Effector memory CD4-positive, alpha-beta T cell (primary cell): ENCODE measurements around the gene PPP1R15A.

ENCODE experiments used
- DNase-seq, 3 donors: peaks; one replicate each; pipeline ENCODE4 v3.0.0-alpha.2; 2020
- H3K27ac ChIP-seq: 2 replicates; pipeline ENCODE4 v1.7.0; 2013; ENCODE audit warnings: mild to moderate bottlenecking, low read length, moderate library complexity; ENCODE audit not compliant: insufficient read depth, poor library complexity, severe bottlenecking
- H3K27me3 ChIP-seq: replicated peaks from 2 replicates; pipeline ENCODE4 v1.7.0; 2013; ENCODE audit warnings: mild to moderate bottlenecking, low read length; ENCODE audit not compliant: insufficient read depth, control insufficient read depth, poor library complexity, severe bottlenecking
- H3K36me3 ChIP-seq: 2 replicates; pipeline ENCODE4 v1.7.0; 2013; ENCODE audit warnings: mild to moderate bottlenecking, low read length, moderate library complexity; ENCODE audit not compliant: control insufficient read depth, insufficient read depth
- H3K4me1 ChIP-seq: 2 replicates; pipeline ENCODE4 v1.7.0; 2013; ENCODE audit warnings: low read length, mild to moderate bottlenecking; ENCODE audit not compliant: control insufficient read depth, insufficient read depth, poor library complexity, severe bottlenecking
- H3K4me3 ChIP-seq: 2 replicates; pipeline ENCODE4 v1.7.0; 2013; ENCODE audit warnings: low read length, low read depth, mild to moderate bottlenecking; ENCODE audit not compliant: insufficient read depth, poor library complexity, severe bottlenecking
- H3K9me3 ChIP-seq: 2 replicates; pipeline ENCODE4 v1.7.0; 2013; ENCODE audit warnings: mild to moderate bottlenecking, low read length, moderate library complexity; ENCODE audit not compliant: control insufficient read depth

Gene PPP1R15A

DNA sequence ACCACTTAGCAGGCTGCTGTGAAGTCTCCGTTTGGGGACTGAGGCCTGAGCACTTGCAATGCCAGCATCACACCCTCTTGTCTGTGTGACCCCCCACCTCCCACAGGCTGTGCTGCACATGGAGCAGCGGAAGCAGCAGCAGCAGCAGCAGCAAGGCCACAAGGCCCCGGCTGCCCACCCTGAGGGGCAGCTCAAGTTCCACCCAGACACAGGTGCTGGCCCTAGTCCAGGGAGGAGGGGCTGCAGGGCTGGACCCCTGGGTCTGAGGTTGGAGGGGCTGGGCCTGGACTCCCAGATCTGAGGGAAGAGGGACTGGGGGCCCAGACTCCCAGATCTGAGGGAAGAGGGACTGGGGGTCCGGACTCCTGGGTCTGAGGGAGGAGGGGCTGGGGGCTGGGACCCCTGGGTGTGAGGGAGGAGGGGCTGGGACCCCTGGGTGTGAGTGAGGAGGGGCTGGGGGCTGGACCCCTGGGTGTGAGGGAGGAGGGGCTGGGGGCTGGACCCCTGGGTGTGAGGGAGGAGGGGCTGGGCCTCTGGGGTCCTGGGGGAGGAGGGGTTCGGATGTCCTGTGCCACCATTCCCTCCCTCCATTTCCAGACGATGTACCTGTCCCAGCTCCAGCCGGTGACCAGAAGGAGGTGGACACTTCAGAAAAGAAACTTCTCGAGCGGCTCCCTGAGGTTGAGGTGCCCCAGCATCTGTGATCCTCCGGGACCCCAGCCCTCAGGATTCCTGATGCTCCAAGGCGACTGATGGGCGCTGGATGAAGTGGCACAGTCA lies 49.7 kb downstream of the PPP1R15A start:
- no peaks in the 10 kb centered on the region for H3K9me3 ChIP-seq
- no peaks in the 10 kb centered on the region for H3K27me3 ChIP-seq
- DNase-seq = no peak
- no peak overlapping the region for H3K27ac ChIP-seq
- H3K4me1 ChIP-seq = no peaks in the 10 kb centered on the region
- H3K36me3 ChIP-seq = peaks cover 30% of the 10 kb centered on the region
- no peak overlapping the region for H3K4me3 ChIP-seq

DNA sequence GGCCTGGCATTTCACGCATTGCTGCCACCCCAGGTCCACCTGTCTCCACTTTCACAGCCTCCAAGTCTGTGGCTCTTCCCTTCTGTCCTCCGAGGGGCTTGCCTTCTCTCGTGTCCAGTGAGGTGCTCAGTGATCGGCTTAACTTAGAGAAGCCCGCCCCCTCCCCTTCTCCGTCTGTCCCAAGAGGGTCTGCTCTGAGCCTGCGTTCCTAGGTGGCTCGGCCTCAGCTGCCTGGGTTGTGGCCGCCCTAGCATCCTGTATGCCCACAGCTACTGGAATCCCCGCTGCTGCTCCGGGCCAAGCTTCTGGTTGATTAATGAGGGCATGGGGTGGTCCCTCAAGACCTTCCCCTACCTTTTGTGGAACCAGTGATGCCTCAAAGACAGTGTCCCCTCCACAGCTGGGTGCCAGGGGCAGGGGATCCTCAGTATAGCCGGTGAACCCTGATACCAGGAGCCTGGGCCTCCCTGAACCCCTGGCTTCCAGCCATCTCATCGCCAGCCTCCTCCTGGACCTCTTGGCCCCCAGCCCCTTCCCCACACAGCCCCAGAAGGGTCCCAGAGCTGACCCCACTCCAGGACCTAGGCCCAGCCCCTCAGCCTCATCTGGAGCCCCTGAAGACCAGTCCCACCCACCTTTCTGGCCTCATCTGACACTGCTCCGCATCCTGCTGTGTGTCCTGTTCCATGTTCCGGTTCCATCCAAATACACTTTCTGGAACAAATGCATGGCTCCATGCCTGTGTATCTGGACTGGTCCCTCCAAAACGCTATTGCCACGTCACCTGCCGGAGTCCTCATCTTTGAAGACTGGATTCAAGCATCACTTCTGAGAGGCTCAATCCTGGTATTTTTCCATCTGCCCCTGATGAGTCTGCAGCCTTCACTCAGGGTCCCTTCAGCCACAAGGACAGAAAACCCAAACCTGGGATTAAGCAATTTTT lies 50.6 kb downstream of the PPP1R15A start:
- Histone ChIP-seq H3K9me3 (no peaks in the 10 kb centered on the region), H3K4me3 (no peak overlapping the region), H3K36me3 (peaks cover 29% of the 10 kb centered on the region), H3K27me3 (no peaks in the 10 kb centered on the region), H3K27ac (no peak overlapping the region), H3K4me1 (no peaks in the 10 kb centered on the region)
- no peak for DNase-seq

DNA sequence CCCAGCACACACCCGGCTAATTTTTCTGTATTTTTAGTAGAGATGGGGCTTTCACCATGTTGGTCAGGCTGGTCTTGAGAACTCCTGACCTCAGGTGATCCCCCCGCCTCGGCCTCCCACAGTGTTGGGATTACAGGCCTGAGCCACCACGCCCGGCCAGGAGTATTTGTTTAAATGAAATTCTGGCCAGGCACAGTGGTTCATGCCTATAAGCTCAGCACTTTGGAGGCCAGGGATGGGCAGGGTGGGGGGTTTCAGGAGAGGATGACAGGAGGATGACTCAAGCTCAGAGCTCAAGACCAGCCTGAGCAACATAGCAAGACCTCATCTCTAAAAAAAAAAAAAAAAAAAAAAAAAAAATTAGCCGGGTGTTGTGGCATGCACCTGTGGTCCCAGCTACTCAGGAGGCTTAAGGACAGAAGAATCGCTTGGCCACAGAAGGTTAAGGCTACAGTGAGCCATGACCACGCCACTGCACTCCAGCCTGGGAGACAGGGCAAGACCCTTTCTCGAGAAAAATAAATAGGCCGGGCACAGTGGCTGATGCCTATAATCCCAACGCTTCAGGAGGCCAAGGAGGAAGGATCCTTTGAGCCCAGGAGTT lies 53.1 kb downstream of the PPP1R15A start:
- DNase-seq = no peak

More for the DNA sequence above, 53.1 kb downstream of the PPP1R15A start:
- no peaks in the 10 kb centered on the region for H3K27me3 ChIP-seq
- no peak overlapping the region for H3K4me3 ChIP-seq
- H3K27ac ChIP-seq = no peak overlapping the region
- H3K4me1 ChIP-seq = no peaks in the 10 kb centered on the region
- peaks cover 17% of the 10 kb centered on the region for H3K36me3 ChIP-seq
- H3K9me3 ChIP-seq = no peaks in the 10 kb centered on the region
